ENCODE measurements around the gene ECSIT. TPM values are rescaled to one million over a fixed set of nuclear protein-coding genes. Genes with fewer than 3 reads are reported as not detected.
A peak's percentile ranks its signal among the peaks of the same experiment; 100 is the strongest.

Gene ECSIT
- total RNA-seq, 6 experiments from 2014 or later = 17.5 to 24.9 (median 19.9) TPM

- H3K4me1 Mint-ChIP-seq (ENCODE audit: low read depth) = peaks cover 56% of the 10 kb centered on the region
- no peak for TF ChIP-seq CTCF (IDR thresholded peaks at IDR 0.05)
- H3K27ac Mint-ChIP-seq = peak overlapping the region; percentile 64
- H3K36me3 Mint-ChIP-seq (ENCODE audit: low read depth) = no peaks in the 10 kb centered on the region
- H3K27me3 Mint-ChIP-seq (ENCODE audit: insufficient read depth) = no peaks in the 10 kb centered on the region
- H3K9me3 Mint-ChIP-seq = no peaks in the 10 kb centered on the region
- DNase-seq = no peak
- H3K4me3 Mint-ChIP-seq = no peak overlapping the region
Observed at GRCh38 chr19:11534538-11534937, 5.6 kb upstream of the ECSIT start.

DNA sequence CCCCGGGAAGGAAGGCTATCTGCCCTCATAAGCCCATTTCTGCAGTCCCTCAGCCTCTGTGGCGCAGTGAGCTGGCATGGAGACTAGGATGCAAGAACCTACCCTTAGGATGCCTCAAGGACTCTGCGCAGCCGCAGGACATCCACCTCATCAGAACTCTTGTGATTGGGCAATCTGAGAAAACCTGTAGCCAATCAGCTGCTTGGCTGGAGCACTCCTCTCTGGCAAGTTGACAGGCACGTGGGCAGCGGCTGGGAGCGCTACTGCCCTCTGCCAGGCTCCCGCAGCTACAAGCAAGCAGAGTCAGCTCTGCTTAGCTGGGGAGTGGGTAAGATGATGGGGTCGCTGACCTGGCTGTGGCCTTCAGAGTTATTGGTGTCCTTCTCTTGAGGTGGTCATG lies 1.5 kb upstream of the ECSIT start:
- Mint-ChIP-seq H3K27ac (no peak overlapping the region), H3K36me3 (ENCODE audit: low read depth) (no peaks in the 10 kb centered on the region; the same call in 1 of the 2 replicates), H3K9me3 (no peaks in the 10 kb centered on the region), H3K4me3 (no peak overlapping the region), H3K4me1 (ENCODE audit: low read depth) (peaks cover 47% of the 10 kb centered on the region), H3K27me3 (ENCODE audit: insufficient read depth) (no peaks in the 10 kb centered on the region)
- DNase-seq = peak; percentile 37
- TF ChIP-seq CTCF (IDR thresholded peaks at IDR 0.05) = no peak; the same call in 1 of the 2 replicates

- TF ChIP-seq CTCF (IDR thresholded peaks at IDR 0.05) = no peak
- H3K4me1 Mint-ChIP-seq (ENCODE audit: low read depth) = no peaks in the 10 kb centered on the region
- peaks cover 9% of the 10 kb centered on the region; the same call in 1 of the 2 replicates for H3K36me3 Mint-ChIP-seq (ENCODE audit: low read depth)
- no peak for DNase-seq
- H3K9me3 Mint-ChIP-seq = no peaks in the 10 kb centered on the region
- H3K27me3 Mint-ChIP-seq (ENCODE audit: insufficient read depth) = peaks cover 5% of the 10 kb centered on the region
- no peak overlapping the region for H3K27ac Mint-ChIP-seq
- no peak overlapping the region for H3K4me3 Mint-ChIP-seq
Observed at GRCh38 chr19:11519138-11519537, 9.8 kb downstream of the ECSIT start.

GRCh38 chr19:11513946-11514345 lies 15.0 kb downstream of the ECSIT start:
- no peak overlapping the region for H3K4me3 Mint-ChIP-seq
- no peaks in the 10 kb centered on the region for H3K4me1 Mint-ChIP-seq (ENCODE audit: low read depth)
- H3K27ac Mint-ChIP-seq = no peak overlapping the region
- no peak for DNase-seq
- TF ChIP-seq CTCF (IDR thresholded peaks at IDR 0.05) = no peak
- H3K9me3 Mint-ChIP-seq = no peaks in the 10 kb centered on the region
- peaks cover 5% of the 10 kb centered on the region for H3K27me3 Mint-ChIP-seq (ENCODE audit: insufficient read depth)
- H3K36me3 Mint-ChIP-seq (ENCODE audit: low read depth) = no peaks in the 10 kb centered on the region

DNA sequence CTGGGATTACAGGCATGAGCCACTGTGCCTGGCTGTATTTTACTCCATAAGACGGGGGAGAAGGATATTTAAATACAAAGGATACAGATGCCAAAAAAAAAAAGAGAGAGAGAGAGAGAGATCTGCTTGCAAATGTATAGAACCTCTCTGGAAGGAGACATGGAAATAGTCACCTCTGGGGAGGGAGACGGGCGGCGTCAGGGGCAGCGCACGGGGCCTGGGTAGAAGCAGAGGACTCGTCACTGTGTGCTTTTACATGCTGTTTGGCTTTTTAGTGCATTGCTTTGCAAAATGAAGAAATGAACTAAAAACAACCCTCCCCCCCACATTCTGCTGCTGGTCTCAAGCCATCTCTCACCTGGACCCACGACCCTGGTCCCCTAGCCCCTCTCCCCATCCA lies 18.5 kb downstream of the ECSIT start:
- no peak for TF ChIP-seq CTCF (IDR thresholded peaks at IDR 0.05)
- Mint-ChIP-seq H3K9me3 (no peaks in the 10 kb centered on the region), H3K27me3 (ENCODE audit: insufficient read depth) (peaks cover 2% of the 10 kb centered on the region; the same call in 1 of the 2 replicates), H3K4me3 (no peak overlapping the region), H3K36me3 (ENCODE audit: low read depth) (no peaks in the 10 kb centered on the region), H3K4me1 (ENCODE audit: low read depth) (no peaks in the 10 kb centered on the region), H3K27ac (no peak overlapping the region)
- no peak for DNase-seq

Data from HFFc6 (cell line).